A375 (cell line): ENCODE results near the gene CD7. TPM values are rescaled to one million over a fixed set of nuclear protein-coding genes. Genes with fewer than 3 reads are reported as not detected.

Experiments
- total RNA-seq: library from RNA; depleted of rRNA; stranded (reverse); fragments of >200 nt; shearing (Covaris generic); gene quantifications from 2 replicates; pipeline ENCODE4 v1.2.3, GENCODE V29; 2014; rRNA removed

CD7 gene
- 0.11 TPM in 1 of 2 replicates, not detected in the other for total RNA-seq

GRCh38 chr17:82317394-82318168, at the start of gene CD7:
TSS of gene CD7 (minus strand) at chr17:82317608. CDS start at chr17:82317495, 113 bp downstream.

GRCh38 chr17:82358465-82359350, 41.3 kb upstream of the CD7 start, which contains the start of gene TEX19:
TSS of gene TEX19 (plus strand) at chr17:82359247. CDS start at chr17:82362151, 2,904 bp downstream.

GRCh38 chr17:82333279-82334171, 16.1 kb upstream of the CD7 start, which contains the start of gene SECTM1:
TSS of gene SECTM1 (minus strand) at chr17:82333766. CDS start at chr17:82327240, 6,526 bp downstream.

GRCh38 chr17:82273327-82274133, 43.9 kb downstream of the CD7 start, which contains the start of gene CSNK1D:
TSS of gene CSNK1D (minus strand) at chr17:82273700. CDS start at chr17:82273381, 319 bp downstream.

Other genes with a start within 250 kb of the CD7 start
- 246 and 260 TPM in 2 replicates for gene FASN, start 219.4 kb downstream of the CD7 start, total RNA-seq
- gene CCDC57, start 104.8 kb downstream of the CD7 start, total RNA-seq: 36.2 and 40.3 TPM in 2 replicates
- 18.8 and 20.1 TPM in 2 replicates for gene SLC16A3, start 88.6 kb downstream of the CD7 start, total RNA-seq
- gene CSNK1D, start 43.9 kb downstream of the CD7 start, total RNA-seq: 33.2 and 42.0 TPM in 2 replicates
- 15.3 and 22.8 TPM in 2 replicates for gene SECTM1, start 16.2 kb upstream of the CD7 start, total RNA-seq
- 0.16 and 0.98 TPM in 2 replicates for gene TEX19, start 41.6 kb upstream of the CD7 start, total RNA-seq
- not detected in 2 replicates for gene UTS2R, start 54.2 kb upstream of the CD7 start, total RNA-seq
- gene HEXD, start 100.7 kb upstream of the CD7 start, total RNA-seq: 10.5 and 10.8 TPM in 2 replicates
- 37.9 and 43.6 TPM in 2 replicates for gene OGFOD3, start 101.0 kb upstream of the CD7 start, total RNA-seq
- 48.5 and 53.5 TPM in 2 replicates for gene CYBC1, start 133.1 kb upstream of the CD7 start, total RNA-seq
- 24.1 and 26.1 TPM in 2 replicates for gene NARF, start 141.1 kb upstream of the CD7 start, total RNA-seq
- gene FOXK2, start 202.1 kb upstream of the CD7 start, total RNA-seq: 32.6 and 34.9 TPM in 2 replicates